ENCODE results near the gene IFI27. TPM values are rescaled to one million over a fixed set of nuclear protein-coding genes. Genes with fewer than 3 reads are reported as not detected.

IFI27 gene
- total RNA-seq, result 748 and 4,526 TPM in 2 replicates

DNA sequence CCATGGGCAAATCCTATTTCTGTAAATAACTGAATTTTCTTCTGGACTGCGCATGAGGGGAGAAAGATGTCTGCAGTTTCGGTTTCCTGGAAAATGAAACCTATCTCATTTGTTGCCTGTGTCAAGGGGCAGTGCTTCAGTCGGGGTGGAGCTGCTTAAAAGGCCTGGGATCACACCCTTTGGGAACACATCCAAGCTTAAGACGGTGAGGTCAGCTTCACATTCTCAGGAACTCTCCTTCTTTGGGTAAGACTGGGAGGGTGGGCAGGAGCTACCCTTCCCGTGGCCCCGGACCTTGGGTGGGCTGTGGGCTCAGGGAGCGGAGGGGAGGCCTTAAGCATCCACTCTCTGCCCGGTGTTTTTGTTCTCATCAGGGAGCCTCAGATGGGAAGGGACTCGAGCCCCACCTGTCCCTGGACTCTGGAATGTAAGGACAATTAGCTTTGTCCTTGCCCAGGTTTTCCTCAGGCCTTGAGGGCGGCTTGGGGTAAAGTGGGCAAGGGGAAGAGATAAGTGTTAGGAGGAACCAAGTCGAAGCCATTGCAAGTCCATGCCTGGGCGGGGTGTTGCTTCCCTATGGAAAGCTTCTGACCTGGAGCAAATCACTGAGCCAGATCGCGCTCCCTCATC, at the start of gene IFI27:
Gene IFI27 (plus strand): TSS at position 185 of the 630 bp plus-strand sequence.

DNA sequence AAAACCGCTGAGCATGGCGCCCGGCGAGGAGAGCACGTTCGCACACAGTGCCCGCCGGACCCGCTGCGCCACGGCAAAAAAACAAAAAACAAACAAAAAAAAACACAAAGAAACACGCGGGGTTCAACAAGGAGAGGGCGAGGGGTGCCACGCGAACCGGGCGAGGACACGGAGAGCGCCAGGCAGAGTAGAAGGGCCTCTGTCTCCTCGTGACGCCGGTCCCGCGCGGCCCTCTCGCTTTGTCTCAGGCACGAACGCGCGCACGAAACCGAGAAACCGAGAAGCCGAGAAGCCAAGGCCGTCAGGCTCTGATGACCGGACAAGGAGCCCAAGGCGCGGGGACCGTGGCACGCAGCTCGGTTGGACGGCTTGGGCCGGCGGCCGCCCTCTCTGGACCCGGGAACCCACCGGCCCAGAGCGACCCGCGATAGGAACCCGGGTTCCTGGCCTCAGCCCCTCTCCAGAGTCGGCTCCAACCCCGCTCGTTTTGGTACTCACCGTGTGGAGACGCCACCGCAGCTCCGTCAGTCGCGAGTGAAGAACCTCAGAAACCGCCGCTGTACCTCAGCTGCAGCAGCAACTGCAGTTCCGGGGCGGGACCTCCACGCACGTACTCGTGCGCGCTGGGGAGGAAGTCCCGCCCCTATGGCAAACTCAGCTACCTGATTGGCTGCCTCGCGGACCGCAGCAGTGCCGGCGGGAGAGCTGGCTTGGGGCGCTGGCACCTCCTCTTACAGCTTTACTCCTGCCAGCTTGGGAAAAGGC, 29.7 kb upstream of the IFI27 start, which contains the start of the genes DDX24 and IFI27L1:
Gene DDX24 (minus strand): TSS at position 582 of the 765 bp plus-strand sequence. CDS start 1,460 bp downstream, outside the sequence.
Gene IFI27L1 (plus strand): TSS at position 690 of the 765 bp plus-strand sequence. CDS start 15,628 bp downstream, outside the sequence.

DNA sequence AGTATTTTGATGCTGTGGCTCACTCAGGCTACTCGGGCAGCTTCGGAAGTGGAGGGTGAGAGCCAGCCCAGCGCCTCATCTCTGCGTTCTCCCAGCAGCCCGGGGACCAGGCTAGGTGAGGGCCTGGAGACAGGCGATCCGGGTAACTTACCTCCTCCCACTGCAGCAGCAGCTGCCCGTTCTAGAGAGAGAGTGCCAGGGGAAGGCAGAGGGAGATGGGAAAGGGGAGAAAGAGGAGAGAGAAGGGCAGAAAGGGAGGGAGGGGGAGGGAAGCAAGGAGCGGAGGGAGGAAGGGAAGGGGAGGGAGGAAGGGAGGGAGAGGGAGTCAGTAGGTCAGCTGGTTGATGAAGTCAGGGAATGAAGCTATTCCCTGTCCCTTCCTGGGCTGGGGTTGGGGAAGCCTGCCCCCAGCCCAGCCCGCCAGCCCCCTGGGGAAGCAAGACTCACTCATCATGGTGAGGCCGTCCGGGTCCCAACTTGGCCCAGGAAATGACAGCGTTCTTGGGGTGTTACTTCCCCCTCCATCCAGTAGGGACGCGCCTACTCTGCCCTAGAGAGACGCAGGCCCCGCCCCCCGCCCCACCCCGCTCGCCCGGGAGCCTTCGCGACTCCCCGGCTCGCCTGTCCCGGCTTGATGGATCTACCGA, 18.7 kb downstream of the IFI27 start, which contains the start of gene IFI27L2:
Gene IFI27L2 (minus strand): TSS at position 494 of the 647 bp plus-strand sequence. CDS start 40 bp downstream, at position 454.

Other genes with a start within 250 kb of the IFI27 start
- gene FAM181A, start 183.4 kb upstream of the IFI27 start, total RNA-seq, result not detected in 2 replicates
- gene ASB2, start 134.2 kb upstream of the IFI27 start, total RNA-seq, result not detected in 2 replicates
- not detected in 2 replicates for gene CCDC197, start 113.4 kb upstream of the IFI27 start, total RNA-seq
- gene OTUB2, start 84.4 kb upstream of the IFI27 start, total RNA-seq, result 0.76 and 0.97 TPM in 2 replicates
- 96.1 and 108 TPM in 2 replicates for gene DDX24, start 29.5 kb upstream of the IFI27 start, total RNA-seq
- gene IFI27L1, start 29.4 kb upstream of the IFI27 start, total RNA-seq, result 14.9 and 27.1 TPM in 2 replicates
- gene IFI27L2, start 18.9 kb downstream of the IFI27 start, total RNA-seq, result 84.1 and 85.7 TPM in 2 replicates
- under 0.01 TPM in 2 replicates for gene PPP4R4, start 63.6 kb downstream of the IFI27 start, total RNA-seq
- not detected in 2 replicates for gene SERPINA10, start 182.5 kb downstream of the IFI27 start, total RNA-seq
- gene SERPINA6, start 212.6 kb downstream of the IFI27 start, total RNA-seq, result not detected in 2 replicates